GM12878 (cell line): ENCODE measurements around the gene SGMS1. TPM values are rescaled to one million over a fixed set of nuclear protein-coding genes. Genes with fewer than 3 reads are reported as not detected.

Source experiments
- BHLHE40 ChIP-seq, 2 experiments: fragments of 450-650 bp in 1 of 2; IDR thresholded peaks; 2 replicates each; pipeline ENCODE4 v1.6.1; 2011 to 2017; ENCODE audit warnings: low read depth in 2 of 2, borderline replicate concordance in 1 of 2, improper control_type of control experiment in 1 of 2, low read length in 1 of 2, mild to moderate bottlenecking in 1 of 2
- EP300 ChIP-seq, 2 experiments: fragments of 150-350 bp in 1 of 2; IDR thresholded peaks; 2 replicates each; pipeline ENCODE4 v1.6.1; 2011 to 2012; ENCODE audit warnings: low read depth in 2 of 2, low read length in 2 of 2, borderline replicate concordance in 1 of 2, improper control_type of control experiment in 1 of 2, inconsistent platforms in 1 of 2; ENCODE audit not compliant: control insufficient read depth in 1 of 2
- HDGF ChIP-seq: fragments of 450-650 bp; IDR thresholded peaks from 2 replicates; pipeline ENCODE4 v1.6.1; 2016; ENCODE audit warnings: antibody characterized with exemption
- IKZF2 ChIP-seq, 2 experiments: fragments of 450-650 bp; IDR thresholded peaks; 2 replicates each; pipeline ENCODE4 v1.6.1; 2017; ENCODE audit warnings: mild to moderate bottlenecking in 2 of 2, moderate library complexity in 2 of 2
- JUNB ChIP-seq: IDR thresholded peaks from 2 replicates; pipeline ENCODE4 v1.6.1; 2016; ENCODE audit warnings: antibody characterized with exemption, mild to moderate bottlenecking
- KLF5 ChIP-seq: fragments of 450-650 bp; IDR thresholded peaks from 2 replicates; pipeline ENCODE4 v1.6.1; 2014; ENCODE audit warnings: mild to moderate bottlenecking; ENCODE audit not compliant: partially characterized antibody
- RCOR1 ChIP-seq: conservative IDR thresholded peaks from 2 replicates; pipeline ENCODE4 v1.6.1; 2012; ENCODE audit warnings: low read depth, low read length, improper control_type of control experiment
- SREBF1 ChIP-seq: IDR thresholded peaks from 2 replicates; pipeline ENCODE4 v1.6.1; 2012; ENCODE audit warnings: mild to moderate bottlenecking, low read length
- TAF1 ChIP-seq: IDR thresholded peaks from 2 replicates; pipeline ENCODE4 v1.6.1; 2011; ENCODE audit warnings: mild to moderate bottlenecking, low read depth, low read length, borderline replicate concordance
- TBL1XR1 ChIP-seq: IDR thresholded peaks from 2 replicates; pipeline ENCODE4 v1.6.1; 2012; ENCODE audit warnings: low read depth, low read length, improper control_type of control experiment
- ZNF217 ChIP-seq: fragments of 450-650 bp; IDR thresholded peaks from 2 replicates; pipeline ENCODE4 v1.6.1; 2017; ENCODE audit warnings: antibody characterized with exemption, mild to moderate bottlenecking
- polyA plus RNA-seq, 11 experiments: library from polyadenylated mRNA; depleted of rRNA in 4 of 11; unstranded in 6 of 11; stranded (reverse) in 5 of 11; fragments of >200 nt; fragmentation: Nextera tagmentation in 4 of 11; fragmentation: Illumina TruSeq in 1 of 11; extraction: Ambion mirVana in 4 of 11; extraction: Trizol in 1 of 11; gene quantifications; 1 replicate in 1 of 11; 2 replicates in 10 of 11; pipeline versions ENCODE4 v1.2.1 to v1.2.3, GENCODE V29; 2011 to 2016; ENCODE audit warnings: inconsistent platforms in 2 of 11, missing spikeins in 2 of 11, low read depth in 1 of 11
- total RNA-seq, 4 experiments: library from RNA; depleted of rRNA in 3 of 4; stranded (reverse); fragments of >200 nt in 3 of 4; fragmentation: Illumina TruSeq in 1 of 4; extraction: Trizol in 1 of 4; gene quantifications; 2 replicates each; pipeline versions ENCODE4 v1.2.1 to v1.2.3, GENCODE V29; 2013 to 2021
- TF ChIP-seq, protein P1 (sequence below): IDR thresholded peaks from 2 replicates; pipeline ENCODE4 v1.6.1; 2012; ENCODE audit warnings: low read length, inconsistent platforms
- TF ChIP-seq, protein P2 (sequence below): IDR thresholded peaks from 2 replicates; pipeline ENCODE4 v1.6.1; 2012; ENCODE audit warnings: low read depth, low read length, improper control_type of control experiment
- TF ChIP-seq, protein P3 (sequence below): IDR thresholded peaks from 2 replicates; pipeline ENCODE4 v1.6.1; 2011; ENCODE audit warnings: mild to moderate bottlenecking, low read depth, low read length, moderate library complexity; ENCODE audit not compliant: insufficient replicate concordance
- TF ChIP-seq, protein P4 (sequence below): fragments of 450-650 bp; formaldehyde crosslinking; IDR thresholded peaks from 2 replicates; pipeline ENCODE4 v1.5.0; 2022; ENCODE audit warnings: mild to moderate bottlenecking, missing genetic modification characterization
- TF ChIP-seq, protein P5 (sequence below): IDR thresholded peaks from 2 replicates; pipeline ENCODE4 v1.6.1; 2011; ENCODE audit warnings: low read depth, mild to moderate bottlenecking, low read length, moderate library complexity, borderline replicate concordance; ENCODE audit errors: extremely low read depth
- TF ChIP-seq, protein P6 (sequence below): fragments of 450-650 bp; formaldehyde crosslinking; IDR thresholded peaks from 2 replicates; pipeline ENCODE4 v1.4.0; 2022; ENCODE audit warnings: mild to moderate bottlenecking, moderate library complexity

Gene SGMS1
- total and polyA plus RNA-seq, 10 of the 15 experiments (the other 5 are each of a cell fraction or from before 2014, with no cell fraction given): 1.4 to 14.5 (median 4.9) TPM

DNA sequence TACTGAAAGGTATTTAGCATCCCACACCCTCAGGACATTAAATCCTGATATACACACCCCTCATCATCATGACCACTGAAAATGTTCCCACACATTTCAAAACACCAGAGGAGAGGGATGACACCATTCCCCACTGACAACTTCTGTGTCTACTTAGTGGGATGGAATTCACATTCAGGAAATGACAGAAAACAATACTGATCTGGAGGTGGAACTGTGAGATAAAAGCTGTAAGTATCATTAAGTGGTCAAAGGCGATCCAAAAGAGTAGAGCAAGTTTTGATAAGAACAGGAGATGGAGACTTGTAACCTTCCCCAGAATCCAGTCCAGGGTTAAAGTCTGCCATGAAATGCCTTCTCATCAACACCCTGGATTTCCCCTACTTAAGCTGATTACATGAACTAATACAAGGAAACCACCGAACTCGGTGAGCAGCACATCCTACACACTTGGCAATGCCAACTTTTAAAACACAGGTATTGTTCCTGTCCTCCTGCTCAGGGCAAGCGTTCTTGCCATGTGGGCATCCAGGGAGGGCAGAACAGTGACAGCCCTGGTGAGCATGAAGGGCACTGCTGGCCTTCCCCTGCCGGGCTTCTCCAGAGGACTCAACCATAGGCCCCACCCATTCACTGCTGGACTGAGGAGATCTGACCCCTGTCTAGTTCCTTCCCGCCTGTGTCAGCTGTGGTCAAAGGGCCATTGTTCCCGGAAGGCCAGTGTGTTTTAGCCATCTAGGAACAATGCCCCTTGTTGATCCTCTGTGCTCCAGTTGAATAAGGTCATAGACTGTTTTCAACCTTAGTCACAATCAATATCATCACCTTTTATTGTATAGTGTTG is 85.0 kb downstream of the SGMS1 start (continued):
- TF ChIP-seq, protein P1, sequence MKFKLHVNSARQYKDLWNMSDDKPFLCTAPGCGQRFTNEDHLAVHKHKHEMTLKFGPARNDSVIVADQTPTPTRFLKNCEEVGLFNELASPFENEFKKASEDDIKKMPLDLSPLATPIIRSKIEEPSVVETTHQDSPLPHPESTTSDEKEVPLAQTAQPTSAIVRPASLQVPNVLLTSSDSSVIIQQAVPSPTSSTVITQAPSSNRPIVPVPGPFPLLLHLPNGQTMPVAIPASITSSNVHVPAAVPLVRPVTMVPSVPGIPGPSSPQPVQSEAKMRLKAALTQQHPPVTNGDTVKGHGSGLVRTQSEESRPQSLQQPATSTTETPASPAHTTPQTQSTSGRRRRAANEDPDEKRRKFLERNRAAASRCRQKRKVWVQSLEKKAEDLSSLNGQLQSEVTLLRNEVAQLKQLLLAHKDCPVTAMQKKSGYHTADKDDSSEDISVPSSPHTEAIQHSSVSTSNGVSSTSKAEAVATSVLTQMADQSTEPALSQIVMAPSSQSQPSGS: 0 out of 2 replicates have a peak, but pooled peaks have one; percentile 21
- TF ChIP-seq, protein P2, sequence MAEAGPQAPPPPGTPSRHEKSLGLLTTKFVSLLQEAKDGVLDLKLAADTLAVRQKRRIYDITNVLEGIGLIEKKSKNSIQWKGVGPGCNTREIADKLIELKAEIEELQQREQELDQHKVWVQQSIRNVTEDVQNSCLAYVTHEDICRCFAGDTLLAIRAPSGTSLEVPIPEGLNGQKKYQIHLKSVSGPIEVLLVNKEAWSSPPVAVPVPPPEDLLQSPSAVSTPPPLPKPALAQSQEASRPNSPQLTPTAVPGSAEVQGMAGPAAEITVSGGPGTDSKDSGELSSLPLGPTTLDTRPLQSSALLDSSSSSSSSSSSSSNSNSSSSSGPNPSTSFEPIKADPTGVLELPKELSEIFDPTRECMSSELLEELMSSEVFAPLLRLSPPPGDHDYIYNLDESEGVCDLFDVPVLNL: no peak
- no peak for TF ChIP-seq TBL1XR1
- TF ChIP-seq, protein P3, sequence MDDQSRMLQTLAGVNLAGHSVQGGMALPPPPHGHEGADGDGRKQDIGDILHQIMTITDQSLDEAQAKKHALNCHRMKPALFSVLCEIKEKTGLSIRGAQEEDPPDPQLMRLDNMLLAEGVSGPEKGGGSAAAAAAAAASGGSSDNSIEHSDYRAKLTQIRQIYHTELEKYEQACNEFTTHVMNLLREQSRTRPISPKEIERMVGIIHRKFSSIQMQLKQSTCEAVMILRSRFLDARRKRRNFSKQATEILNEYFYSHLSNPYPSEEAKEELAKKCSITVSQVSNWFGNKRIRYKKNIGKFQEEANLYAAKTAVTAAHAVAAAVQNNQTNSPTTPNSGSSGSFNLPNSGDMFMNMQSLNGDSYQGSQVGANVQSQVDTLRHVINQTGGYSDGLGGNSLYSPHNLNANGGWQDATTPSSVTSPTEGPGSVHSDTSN: no peak
- TF ChIP-seq, protein P4, sequence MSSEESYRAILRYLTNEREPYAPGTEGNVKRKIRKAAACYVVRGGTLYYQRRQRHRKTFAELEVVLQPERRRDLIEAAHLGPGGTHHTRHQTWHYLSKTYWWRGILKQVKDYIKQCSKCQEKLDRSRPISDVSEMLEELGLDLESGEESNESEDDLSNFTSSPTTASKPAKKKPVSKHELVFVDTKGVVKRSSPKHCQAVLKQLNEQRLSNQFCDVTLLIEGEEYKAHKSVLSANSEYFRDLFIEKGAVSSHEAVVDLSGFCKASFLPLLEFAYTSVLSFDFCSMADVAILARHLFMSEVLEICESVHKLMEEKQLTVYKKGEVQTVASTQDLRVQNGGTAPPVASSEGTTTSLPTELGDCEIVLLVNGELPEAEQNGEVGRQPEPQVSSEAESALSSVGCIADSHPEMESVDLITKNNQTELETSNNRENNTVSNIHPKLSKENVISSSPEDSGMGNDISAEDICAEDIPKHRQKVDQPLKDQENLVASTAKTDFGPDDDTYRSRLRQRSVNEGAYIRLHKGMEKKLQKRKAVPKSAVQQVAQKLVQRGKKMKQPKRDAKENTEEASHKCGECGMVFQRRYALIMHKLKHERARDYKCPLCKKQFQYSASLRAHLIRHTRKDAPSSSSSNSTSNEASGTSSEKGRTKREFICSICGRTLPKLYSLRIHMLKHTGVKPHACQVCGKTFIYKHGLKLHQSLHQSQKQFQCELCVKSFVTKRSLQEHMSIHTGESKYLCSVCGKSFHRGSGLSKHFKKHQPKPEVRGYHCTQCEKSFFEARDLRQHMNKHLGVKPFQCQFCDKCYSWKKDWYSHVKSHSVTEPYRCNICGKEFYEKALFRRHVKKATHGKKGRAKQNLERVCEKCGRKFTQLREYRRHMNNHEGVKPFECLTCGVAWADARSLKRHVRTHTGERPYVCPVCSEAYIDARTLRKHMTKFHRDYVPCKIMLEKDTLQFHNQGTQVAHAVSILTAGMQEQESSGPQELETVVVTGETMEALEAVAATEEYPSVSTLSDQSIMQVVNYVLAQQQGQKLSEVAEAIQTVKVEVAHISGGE (CRISPR knock-in tag): no peak
- no peak for TF ChIP-seq KLF5
- TF ChIP-seq RCOR1: no peak
- peak in 1 of 2 experiments; percentile 37; a peak in 1 of 4 replicates for TF ChIP-seq BHLHE40 (IDR thresholded peaks at IDR 0.05; ENCODE audit: borderline replicate concordance in 1 of 2, low read depth in 2 of 2, low read length in 1 of 2)
- TF ChIP-seq EP300 (IDR thresholded peaks at IDR 0.05; ENCODE audit: borderline replicate concordance in 1 of 2, control insufficient read depth in 1 of 2, low read depth in 2 of 2, low read length in 2 of 2): 0 out of 4 replicates have a peak, but pooled peaks of 1 of the 2 experiments have one; percentile 22
- peak; percentile 67 to 68 for TF ChIP-seq IKZF2 (IDR thresholded peaks at IDR 0.05)
- TF ChIP-seq JUNB: no peak
- TF ChIP-seq, protein P5, sequence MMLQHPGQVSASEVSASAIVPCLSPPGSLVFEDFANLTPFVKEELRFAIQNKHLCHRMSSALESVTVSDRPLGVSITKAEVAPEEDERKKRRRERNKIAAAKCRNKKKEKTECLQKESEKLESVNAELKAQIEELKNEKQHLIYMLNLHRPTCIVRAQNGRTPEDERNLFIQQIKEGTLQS: no peak
- TF ChIP-seq TAF1: no peak
- TF ChIP-seq SREBF1: no peak
- TF ChIP-seq HDGF: peak; percentile 24; the same call in 1 of the 2 replicates
- TF ChIP-seq ZNF217: no peak
- TF ChIP-seq, protein P6, sequence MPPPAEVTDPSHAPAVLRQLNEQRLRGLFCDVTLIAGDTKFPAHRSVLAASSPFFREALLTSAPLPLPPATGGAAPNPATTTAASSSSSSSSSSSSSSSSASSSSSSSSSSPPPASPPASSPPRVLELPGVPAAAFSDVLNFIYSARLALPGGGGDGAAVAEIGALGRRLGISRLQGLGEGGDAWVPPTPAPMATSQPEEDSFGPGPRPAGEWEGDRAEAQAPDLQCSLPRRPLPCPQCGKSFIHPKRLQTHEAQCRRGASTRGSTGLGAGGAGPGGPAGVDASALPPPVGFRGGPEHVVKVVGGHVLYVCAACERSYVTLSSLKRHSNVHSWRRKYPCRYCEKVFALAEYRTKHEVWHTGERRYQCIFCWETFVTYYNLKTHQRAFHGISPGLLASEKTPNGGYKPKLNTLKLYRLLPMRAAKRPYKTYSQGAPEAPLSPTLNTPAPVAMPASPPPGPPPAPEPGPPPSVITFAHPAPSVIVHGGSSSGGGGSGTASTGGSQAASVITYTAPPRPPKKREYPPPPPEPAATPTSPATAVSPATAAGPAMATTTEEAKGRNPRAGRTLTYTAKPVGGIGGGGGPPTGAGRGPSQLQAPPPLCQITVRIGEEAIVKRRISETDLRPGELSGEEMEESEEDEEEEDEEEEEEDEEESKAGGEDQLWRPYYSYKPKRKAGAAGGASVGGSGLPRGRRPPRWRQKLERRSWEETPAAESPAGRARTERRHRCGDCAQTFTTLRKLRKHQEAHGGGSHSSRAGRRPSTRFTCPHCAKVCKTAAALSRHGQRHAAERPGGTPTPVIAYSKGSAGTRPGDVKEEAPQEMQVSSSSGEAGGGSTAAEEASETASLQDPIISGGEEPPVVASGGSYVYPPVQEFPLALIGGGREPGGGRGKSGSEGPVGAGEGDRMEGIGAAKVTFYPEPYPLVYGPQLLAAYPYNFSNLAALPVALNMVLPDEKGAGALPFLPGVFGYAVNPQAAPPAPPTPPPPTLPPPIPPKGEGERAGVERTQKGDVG (CRISPR knock-in tag): no peak
